GM12878 (cell line): ENCODE data around the gene RAPGEF1. TPM values are rescaled to one million over a fixed set of nuclear protein-coding genes. Genes with fewer than 3 reads are reported as not detected.

Experiments
- ATF7 ChIP-seq: fragments of 450-650 bp; IDR thresholded peaks from 2 replicates; pipeline ENCODE4 v1.6.1; 2016; ENCODE audit warnings: low read depth, mild to moderate bottlenecking
- CHD2 ChIP-seq: IDR thresholded peaks from 2 replicates; pipeline ENCODE4 v1.6.1; 2011; ENCODE audit warnings: low read depth, low read length, improper control_type of control experiment, borderline replicate concordance
- IRF4 ChIP-seq: IDR thresholded peaks from 2 replicates; pipeline ENCODE4 v1.6.1; 2011; ENCODE audit warnings: low read depth, low read length
- IRF5 ChIP-seq: fragments of 450-650 bp; IDR thresholded peaks from 2 replicates; pipeline ENCODE4 v1.6.1; 2017; ENCODE audit warnings: borderline replicate concordance
- KAT2A ChIP-seq: conservative IDR thresholded peaks from 2 replicates; pipeline ENCODE4 v1.6.1; 2011; ENCODE audit warnings: low read depth, low read length; ENCODE audit not compliant: control insufficient read depth
- MTA3 ChIP-seq: IDR thresholded peaks from 2 replicates; pipeline ENCODE4 v1.6.1; 2012; ENCODE audit warnings: low read length, inconsistent platforms, borderline replicate concordance
- POLR2A ChIP-seq: IDR thresholded peaks from 2 replicates; pipeline ENCODE4 v1.6.1; 2011; ENCODE audit warnings: low read depth, mild to moderate bottlenecking, low read length
- POU2F2 ChIP-seq: IDR thresholded peaks from 3 replicates; pipeline ENCODE4 v1.6.1; 2011; ENCODE audit warnings: low read depth, mild to moderate bottlenecking, low read length, borderline replicate concordance
- SP1 ChIP-seq: IDR thresholded peaks from one replicate; pipeline ENCODE4 v1.6.1; 2011; ENCODE audit warnings: low read depth, low read length
- STAT3 ChIP-seq: IDR thresholded peaks from 2 replicates; pipeline ENCODE4 v1.6.1; 2011; ENCODE audit warnings: low read depth, low read length, improper control_type of control experiment
- TBL1XR1 ChIP-seq: IDR thresholded peaks from 2 replicates; pipeline ENCODE4 v1.6.1; 2012; ENCODE audit warnings: low read depth, low read length, improper control_type of control experiment
- YY1 ChIP-seq: IDR thresholded peaks from 2 replicates; pipeline ENCODE4 v1.6.1; 2011; ENCODE audit warnings: low read depth, mild to moderate bottlenecking, low read length
- polyA plus RNA-seq, 11 experiments: library from polyadenylated mRNA; depleted of rRNA in 4 of 11; unstranded in 6 of 11; stranded (reverse) in 5 of 11; fragments of >200 nt; fragmentation: Nextera tagmentation in 4 of 11; fragmentation: Illumina TruSeq in 1 of 11; extraction: Ambion mirVana in 4 of 11; extraction: Trizol in 1 of 11; gene quantifications; 1 replicate in 1 of 11; 2 replicates in 10 of 11; pipeline versions ENCODE4 v1.2.1 to v1.2.3, GENCODE V29; 2011 to 2016; ENCODE audit warnings: inconsistent platforms in 2 of 11, missing spikeins in 2 of 11, low read depth in 1 of 11
- total RNA-seq, 4 experiments: library from RNA; depleted of rRNA in 3 of 4; stranded (reverse); fragments of >200 nt in 3 of 4; fragmentation: Illumina TruSeq in 1 of 4; extraction: Trizol in 1 of 4; gene quantifications; 2 replicates each; pipeline versions ENCODE4 v1.2.1 to v1.2.3, GENCODE V29; 2013 to 2021
- TF ChIP-seq, protein P1 (sequence below): IDR thresholded peaks from 2 replicates; pipeline ENCODE4 v1.6.1; 2011; ENCODE audit warnings: mild to moderate bottlenecking, low read depth, low read length, moderate library complexity; ENCODE audit not compliant: insufficient replicate concordance

RAPGEF1 gene
- total and polyA plus RNA-seq, 10 of the 15 experiments (the other 5 are each of a cell fraction or from before 2014, with no cell fraction given), result 0.42 to 113 (median 45.9) TPM

- TF ChIP-seq IRF5 (no peak), POLR2A (peak; percentile 75), SP1 (peak; percentile 38), YY1 (peak; percentile 88), IRF4 (peak; percentile 41; the same call in 1 of the 2 replicates), STAT3 (no peak), MTA3 (no peak), CHD2 (peak; percentile 67; the same call in 1 of the 2 replicates), KAT2A (no peak), ATF7 (peak; percentile 95), POU2F2 (peak; percentile 60; the same call in 1 of the 3 replicates), TBL1XR1 (peak; percentile 46; the same call in 1 of the 2 replicates)
- TF ChIP-seq, protein P1, sequence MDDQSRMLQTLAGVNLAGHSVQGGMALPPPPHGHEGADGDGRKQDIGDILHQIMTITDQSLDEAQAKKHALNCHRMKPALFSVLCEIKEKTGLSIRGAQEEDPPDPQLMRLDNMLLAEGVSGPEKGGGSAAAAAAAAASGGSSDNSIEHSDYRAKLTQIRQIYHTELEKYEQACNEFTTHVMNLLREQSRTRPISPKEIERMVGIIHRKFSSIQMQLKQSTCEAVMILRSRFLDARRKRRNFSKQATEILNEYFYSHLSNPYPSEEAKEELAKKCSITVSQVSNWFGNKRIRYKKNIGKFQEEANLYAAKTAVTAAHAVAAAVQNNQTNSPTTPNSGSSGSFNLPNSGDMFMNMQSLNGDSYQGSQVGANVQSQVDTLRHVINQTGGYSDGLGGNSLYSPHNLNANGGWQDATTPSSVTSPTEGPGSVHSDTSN, result no peak
Observed at GRCh38 chr9:131678499-131679111, 61.3 kb downstream of the RAPGEF1 start (continued).
